ENCODE results near the gene ACTL8. TPM values are rescaled to one million over a fixed set of nuclear protein-coding genes. Genes with fewer than 3 reads are reported as not detected.

The ACTL8 gene
- total RNA-seq, 4 donors from 2014 or later = not detected

GRCh38 chr1:17775796-17776195 lies 20.7 kb downstream of the ACTL8 start:
- DNase-seq (ENCODE audit: low spot score) (no peak), ATAC-seq (ENCODE audit: low FRiP score) (no peak)
- no peak for TF ChIP-seq CTCF (IDR thresholded peaks at IDR 0.05)

DNA sequence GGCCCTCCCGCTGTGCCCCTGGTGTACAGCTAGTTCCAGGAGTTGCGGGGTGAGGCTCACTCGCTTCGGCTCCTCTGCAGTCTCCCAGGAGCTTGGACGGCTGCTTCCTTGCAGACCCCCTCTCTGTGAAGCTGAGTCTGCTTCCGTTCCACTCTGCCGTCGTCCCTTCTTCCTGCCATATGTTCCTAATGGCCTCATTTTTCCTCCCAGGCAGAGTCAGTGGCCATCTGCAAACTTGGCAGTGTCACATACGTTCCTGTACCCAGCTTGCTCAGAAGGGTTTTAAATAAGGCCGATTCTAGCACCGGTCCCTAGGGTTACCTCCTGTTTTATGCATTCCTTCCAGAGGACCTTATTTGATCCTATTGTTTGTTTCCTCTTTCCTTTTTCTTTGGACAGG lies 21.3 kb downstream of the ACTL8 start:
- TF ChIP-seq CTCF (IDR thresholded peaks at IDR 0.05) = no peak
- DNase-seq (ENCODE audit: low spot score) (no peak), ATAC-seq (ENCODE audit: low FRiP score) (no peak)

DNA sequence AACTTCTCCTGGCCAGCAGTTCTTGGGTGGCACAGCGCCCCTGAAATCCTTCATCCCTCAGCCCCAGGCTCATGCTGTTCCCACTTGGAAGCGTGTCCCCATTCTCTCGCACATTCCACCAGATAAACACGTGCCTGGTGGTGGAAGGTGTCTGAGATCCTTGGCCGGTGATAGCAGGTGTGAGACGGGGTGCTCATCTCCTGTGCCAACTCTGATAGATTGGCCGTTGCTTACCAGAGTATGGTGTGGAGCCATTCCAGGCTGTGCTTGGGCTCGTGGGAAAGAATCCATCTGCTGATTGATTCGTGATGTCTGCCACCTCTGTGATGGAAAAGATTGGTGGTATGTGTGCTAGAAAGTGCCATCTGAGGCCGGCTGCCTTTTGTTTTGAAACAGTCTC lies 22.2 kb downstream of the ACTL8 start:
- no peak for DNase-seq (ENCODE audit: low spot score)
- no peak for ATAC-seq (ENCODE audit: low FRiP score)
- TF ChIP-seq CTCF (IDR thresholded peaks at IDR 0.05) = no peak

DNA sequence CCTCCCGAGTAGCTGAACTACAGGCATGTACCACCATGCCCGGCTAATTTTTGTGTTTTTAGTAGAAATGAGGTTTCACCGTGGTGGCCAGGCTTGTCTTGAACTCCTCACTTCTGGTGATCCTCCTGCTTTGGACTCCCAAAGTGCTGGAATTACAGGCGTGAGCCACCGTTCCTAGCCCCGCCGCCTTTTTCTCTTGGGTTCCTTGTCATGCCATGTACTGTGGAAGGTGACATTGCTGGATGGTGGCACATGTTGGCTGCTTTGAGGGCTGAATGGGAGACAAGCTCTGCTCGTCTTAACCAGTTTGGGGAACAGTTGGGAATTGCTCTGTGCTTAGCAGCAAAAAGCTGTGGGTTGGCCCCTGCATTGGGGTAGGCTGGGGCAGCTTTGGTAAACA lies 22.7 kb downstream of the ACTL8 start:
- ATAC-seq (ENCODE audit: low FRiP score) = no peak
- no peak for DNase-seq (ENCODE audit: low spot score)
- no peak for TF ChIP-seq CTCF (IDR thresholded peaks at IDR 0.05)

DNA sequence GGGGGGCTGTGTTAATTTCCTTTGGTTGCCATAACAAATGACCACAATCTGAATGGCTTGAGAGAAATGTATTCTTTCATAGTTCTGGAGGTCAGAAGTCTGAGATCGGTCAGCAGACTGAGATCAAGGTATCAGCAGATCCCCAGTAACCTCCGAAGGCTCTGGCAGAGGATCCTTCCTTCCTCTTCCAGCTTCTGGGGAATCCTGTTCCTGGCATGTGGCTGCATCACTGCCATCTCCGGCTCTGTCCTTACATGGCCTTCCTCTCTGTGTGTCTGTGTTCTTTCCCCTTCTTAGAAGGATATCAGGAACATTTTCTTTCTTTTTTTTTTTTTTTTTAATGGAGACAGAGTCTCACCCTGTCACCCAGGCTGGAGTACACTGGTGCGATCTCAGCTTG lies 25.8 kb downstream of the ACTL8 start:
- TF ChIP-seq CTCF (IDR thresholded peaks at IDR 0.05) = no peak
- ATAC-seq (ENCODE audit: low FRiP score) = no peak

DNA sequence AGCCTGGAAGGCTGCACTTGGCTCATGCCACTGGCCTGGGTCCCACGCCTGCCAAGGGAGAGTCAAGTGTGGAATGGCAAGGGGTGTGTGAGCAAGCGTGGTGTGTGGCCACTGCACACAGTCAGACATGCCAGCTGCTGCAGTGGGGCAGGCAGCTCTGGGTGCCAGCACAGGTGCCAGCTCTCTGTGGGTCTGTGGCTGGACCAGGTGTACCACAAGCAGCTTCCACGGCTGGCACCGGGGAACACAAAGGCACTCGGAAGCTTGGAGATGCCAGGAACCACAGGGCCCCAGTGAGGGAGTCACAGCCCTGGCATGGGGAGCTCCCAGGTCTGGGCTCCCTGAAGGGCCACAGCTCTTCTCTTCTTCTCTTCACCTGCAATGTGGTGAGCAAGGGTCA lies 34.8 kb downstream of the ACTL8 start:
- ATAC-seq (ENCODE audit: low FRiP score) (no peak), DNase-seq (ENCODE audit: low spot score) (no peak)
- TF ChIP-seq CTCF (IDR thresholded peaks at IDR 0.05) = no peak

More for the DNA sequence above, 25.8 kb downstream of the ACTL8 start:
- no peak for DNase-seq (ENCODE audit: low spot score)

GRCh38 chr1:17790383-17791054 lies 35.4 kb downstream of the ACTL8 start:
- ATAC-seq (ENCODE audit: low FRiP score) (no peak), DNase-seq (ENCODE audit: low spot score) (no peak)

More at GRCh38 chr1:17790383-17791054, 35.4 kb downstream of the ACTL8 start:
- TF ChIP-seq CTCF (IDR thresholded peaks at IDR 0.05) = no peak
